SK-N-MC (cell line): ENCODE measurements around the gene AJAP1.

Experiments
- DNase-seq: peaks from one replicate; pipeline ENCODE4 v3.0.0-alpha.2; 2011; ENCODE audit warnings: low read depth, low spot score
- H3K27ac ChIP-seq: fragments of 200-600 bp; sonication (generic); 2 replicates; pipeline ENCODE4 v1.5.1; 2016; ENCODE audit warnings: mixed run types
- H3K36me3 ChIP-seq: fragments of 200-600 bp; sonication (generic); 2 replicates; pipeline ENCODE4 v1.6.1; 2017; ENCODE audit warnings: antibody characterized with exemption, low read length, mixed read lengths; ENCODE audit not compliant: insufficient read depth
- H3K4me3 ChIP-seq: fragments of 200-600 bp; sonication (generic); 2 replicates; pipeline ENCODE4 v1.5.1; 2016
- H3K9ac ChIP-seq: fragments of 200-600 bp; sonication (generic); 2 replicates; pipeline ENCODE4 v1.8.0; 2017; ENCODE audit warnings: mixed run types, mixed read lengths; ENCODE audit not compliant: insufficient read length
- H3K9me3 ChIP-seq: fragments of 200-600 bp; sonication (generic); 2 replicates; pipeline ENCODE4 v1.6.1; 2017; ENCODE audit warnings: low read depth, mild to moderate bottlenecking, antibody characterized with exemption, low read length, moderate library complexity, mixed read lengths
- EZH2 ChIP-seq: fragments of 200-600 bp; sonication (generic); IDR thresholded peaks from one replicate; pipeline ENCODE4 v1.6.1; 2017; ENCODE audit warnings: antibody characterized with exemption
- FOXP2 ChIP-seq: optimal IDR thresholded peaks from 2 replicates; pipeline ENCODE3; 2011; ENCODE audit warnings: mild to moderate bottlenecking, moderate library complexity; ENCODE audit not compliant: insufficient read depth; ENCODE audit errors: extremely low read length, control extremely low read depth
- POLR2AphosphoS5 ChIP-seq: IDR thresholded peaks from 2 replicates; pipeline ENCODE4 v1.6.1; 2012; ENCODE audit warnings: mild to moderate bottlenecking, low read depth, low read length, borderline replicate concordance

AJAP1 gene

GRCh38 chr1:4689271-4689935 is 35.0 kb downstream of the AJAP1 start:
- Histone ChIP-seq H3K9ac (no peak overlapping the region), H3K27ac (no peak overlapping the region), H3K36me3 (no peaks in the 10 kb centered on the region), H3K9me3 (no peaks in the 10 kb centered on the region), H3K4me3 (no peak overlapping the region)
- no peak for TF ChIP-seq EZH2
- no peak for TF ChIP-seq FOXP2
- no peak for TF ChIP-seq POLR2AphosphoS5
- no peak for DNase-seq

GRCh38 chr1:4689941-4690635 is 35.7 kb downstream of the AJAP1 start:
- no peak overlapping the region for H3K9ac ChIP-seq
- H3K27ac ChIP-seq, result no peak overlapping the region
- H3K36me3 ChIP-seq, result no peaks in the 10 kb centered on the region
- H3K4me3 ChIP-seq, result no peak overlapping the region
- H3K9me3 ChIP-seq, result no peaks in the 10 kb centered on the region
- DNase-seq, result no peak
- TF ChIP-seq POLR2AphosphoS5 (no peak), EZH2 (no peak), FOXP2 (no peak)

- no peak for TF ChIP-seq POLR2AphosphoS5
- TF ChIP-seq FOXP2, result no peak
- TF ChIP-seq EZH2, result no peak
- Histone ChIP-seq H3K4me3 (no peak overlapping the region), H3K36me3 (no peaks in the 10 kb centered on the region), H3K9me3 (no peaks in the 10 kb centered on the region), H3K9ac (no peak overlapping the region), H3K27ac (no peak overlapping the region)
- DNase-seq, result no peak
These were observed 36.7 kb downstream of the AJAP1 start for GRCh38 chr1:4690951-4691675.

- Histone ChIP-seq H3K9me3 (no peaks in the 10 kb centered on the region), H3K27ac (no peak overlapping the region), H3K36me3 (no peaks in the 10 kb centered on the region), H3K4me3 (no peak overlapping the region), H3K9ac (no peak overlapping the region)
- DNase-seq, result no peak
- TF ChIP-seq FOXP2 (no peak), POLR2AphosphoS5 (no peak), EZH2 (no peak)
These were observed 37.5 kb downstream of the AJAP1 start for GRCh38 chr1:4691766-4692405.

- H3K9me3 ChIP-seq, result no peaks in the 10 kb centered on the region
- no peak overlapping the region for H3K27ac ChIP-seq
- no peak overlapping the region for H3K9ac ChIP-seq
- no peak for TF ChIP-seq EZH2
- no peak for TF ChIP-seq POLR2AphosphoS5
- TF ChIP-seq FOXP2, result no peak
- no peaks in the 10 kb centered on the region for H3K36me3 ChIP-seq
- DNase-seq, result no peak
- no peak overlapping the region for H3K4me3 ChIP-seq
These were observed 38.0 kb downstream of the AJAP1 start for GRCh38 chr1:4692437-4692836.

GRCh38 chr1:4693331-4693730 is 38.9 kb downstream of the AJAP1 start:
- Histone ChIP-seq H3K9ac (no peak overlapping the region), H3K4me3 (no peak overlapping the region), H3K27ac (no peak overlapping the region), H3K36me3 (no peaks in the 10 kb centered on the region), H3K9me3 (no peaks in the 10 kb centered on the region)
- no peak for TF ChIP-seq FOXP2
- TF ChIP-seq POLR2AphosphoS5, result no peak
- no peak for TF ChIP-seq EZH2
- no peak for DNase-seq

- no peak overlapping the region for H3K27ac ChIP-seq
- TF ChIP-seq FOXP2, result no peak
- no peak for TF ChIP-seq EZH2
- no peak for TF ChIP-seq POLR2AphosphoS5
- H3K9me3 ChIP-seq, result no peaks in the 10 kb centered on the region
- H3K4me3 ChIP-seq, result no peak overlapping the region
- H3K36me3 ChIP-seq, result no peaks in the 10 kb centered on the region
- no peak overlapping the region for H3K9ac ChIP-seq
- no peak for DNase-seq
These were observed 39.5 kb downstream of the AJAP1 start for GRCh38 chr1:4693891-4694290.

GRCh38 chr1:4694492-4694891 is 40.1 kb downstream of the AJAP1 start:
- H3K36me3 ChIP-seq, result no peaks in the 10 kb centered on the region
- TF ChIP-seq EZH2 (no peak), FOXP2 (no peak), POLR2AphosphoS5 (no peak)
- DNase-seq, result no peak

More at GRCh38 chr1:4694492-4694891, 40.1 kb downstream of the AJAP1 start:
- Histone ChIP-seq H3K9ac (no peak overlapping the region), H3K9me3 (no peaks in the 10 kb centered on the region), H3K4me3 (no peak overlapping the region), H3K27ac (no peak overlapping the region)
